Ascending aorta (tissue), 2 donors: ENCODE measurements around the gene CFAP90. TPM values are rescaled to one million over a fixed set of nuclear protein-coding genes. Genes with fewer than 3 reads are reported as not detected.

Experiments
- DNase-seq, 2 donors: peaks; one replicate each; pipeline ENCODE4 v3.0.0-alpha.2; 2019; ENCODE audit warnings: low spot score in 2 of 2
- H3K27ac ChIP-seq, 2 donors: fragments of 200-600 bp; sonication (generic); one replicate each; pipeline ENCODE4 v1.5.1; 2016 to 2017; ENCODE audit warnings: mild to moderate bottlenecking in 1 of 2
- H3K27me3 ChIP-seq: fragments of 200-600 bp; sonication (generic); one replicate; pipeline ENCODE4 v1.5.1; 2017
- H3K36me3 ChIP-seq, 2 donors: fragments of 200-600 bp; sonication (generic); one replicate each; pipeline ENCODE4 v1.5.1; 2016
- H3K4me1 ChIP-seq, 2 donors: fragments of 200-600 bp; sonication (generic); one replicate each; pipeline ENCODE4 v1.5.1; 2016 to 2017; ENCODE audit warnings: mild to moderate bottlenecking in 1 of 2
- H3K4me3 ChIP-seq, 2 donors: fragments of 200-600 bp; sonication (generic); one replicate each; pipeline ENCODE4 v1.5.1; 2016 to 2017; ENCODE audit warnings: mild to moderate bottlenecking in 1 of 2
- H3K9me3 ChIP-seq, 2 donors: fragments of 200-600 bp; sonication (generic); one replicate each; pipeline ENCODE4 v1.5.1; 2016
- intact Hi-C: fragments of 100-400 bp; cut with DNase I; formaldehyde crosslinking; loops from one replicate; pipeline ENCODE4 v1.15.1; 2023
- total RNA-seq: library from RNA; depleted of rRNA; stranded (reverse); fragments of >200 nt; gene quantifications from one replicate; pipeline ENCODE4 v1.1.0, GENCODE V29; 2016
- TF ChIP-seq, protein P1 (sequence below), 3 experiments: fragments of 200-600 bp in 2 of 3; fragments of 450-650 bp in 1 of 3; sonication (generic) in 2 of 3; IDR thresholded peaks; one replicate each; pipeline ENCODE4 v1.5.1; 2016 to 2019; ENCODE audit warnings: antibody characterized with exemption in 3 of 3, mild to moderate bottlenecking in 1 of 3, moderate library complexity in 1 of 3

The CFAP90 gene
- total RNA-seq, 1 donor from 2014 or later, result not detected

DNA sequence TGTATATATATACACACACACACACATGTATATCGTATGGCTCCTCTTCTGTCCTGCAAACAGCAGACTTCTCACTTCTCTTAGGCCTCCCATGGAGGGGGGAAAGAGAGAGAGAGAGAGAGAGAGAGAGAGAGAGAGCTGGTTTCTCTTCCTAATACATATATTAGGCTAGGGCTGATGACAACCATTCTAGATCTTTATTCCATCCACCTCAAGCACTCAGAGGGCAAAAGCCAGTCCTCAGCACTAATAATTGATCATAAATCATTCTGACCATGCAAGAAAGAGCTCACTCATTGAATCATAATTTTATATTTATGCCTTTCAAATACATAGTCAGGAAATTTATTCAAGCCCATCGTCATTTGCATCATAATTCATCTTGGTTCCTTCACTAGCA lies 47.0 kb downstream of the CFAP90 start:
- TF ChIP-seq, protein P1, sequence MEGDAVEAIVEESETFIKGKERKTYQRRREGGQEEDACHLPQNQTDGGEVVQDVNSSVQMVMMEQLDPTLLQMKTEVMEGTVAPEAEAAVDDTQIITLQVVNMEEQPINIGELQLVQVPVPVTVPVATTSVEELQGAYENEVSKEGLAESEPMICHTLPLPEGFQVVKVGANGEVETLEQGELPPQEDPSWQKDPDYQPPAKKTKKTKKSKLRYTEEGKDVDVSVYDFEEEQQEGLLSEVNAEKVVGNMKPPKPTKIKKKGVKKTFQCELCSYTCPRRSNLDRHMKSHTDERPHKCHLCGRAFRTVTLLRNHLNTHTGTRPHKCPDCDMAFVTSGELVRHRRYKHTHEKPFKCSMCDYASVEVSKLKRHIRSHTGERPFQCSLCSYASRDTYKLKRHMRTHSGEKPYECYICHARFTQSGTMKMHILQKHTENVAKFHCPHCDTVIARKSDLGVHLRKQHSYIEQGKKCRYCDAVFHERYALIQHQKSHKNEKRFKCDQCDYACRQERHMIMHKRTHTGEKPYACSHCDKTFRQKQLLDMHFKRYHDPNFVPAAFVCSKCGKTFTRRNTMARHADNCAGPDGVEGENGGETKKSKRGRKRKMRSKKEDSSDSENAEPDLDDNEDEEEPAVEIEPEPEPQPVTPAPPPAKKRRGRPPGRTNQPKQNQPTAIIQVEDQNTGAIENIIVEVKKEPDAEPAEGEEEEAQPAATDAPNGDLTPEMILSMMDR (IDR thresholded peaks at IDR 0.05), result no peak
- intact Hi-C loops, result no loop called here
- Histone ChIP-seq H3K36me3 (no peaks in the 10 kb centered on the region), H3K4me1 (no peaks in the 10 kb centered on the region), H3K4me3 (no peak overlapping the region), H3K9me3 (no peaks in the 10 kb centered on the region), H3K27ac (no peak overlapping the region), H3K27me3 (no peaks in the 10 kb centered on the region)
- no peak for DNase-seq

DNA sequence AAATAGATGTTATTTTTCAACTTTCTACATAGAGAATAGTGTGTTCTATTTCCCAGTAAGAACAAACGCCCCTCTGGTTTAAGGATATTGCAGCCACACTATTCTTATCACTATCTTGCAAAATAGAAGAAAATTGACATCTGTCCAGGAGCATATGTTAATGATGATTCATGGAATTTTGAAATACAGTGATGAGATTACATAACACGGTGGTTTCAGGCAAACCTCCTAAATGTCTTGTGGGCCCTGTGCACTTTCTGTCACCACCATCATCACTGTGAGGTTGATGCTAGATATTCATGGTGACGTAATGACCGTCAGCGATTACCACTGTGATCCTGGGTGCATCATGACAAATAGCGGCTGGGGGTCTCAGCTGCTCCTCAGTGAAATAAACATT lies 48.1 kb downstream of the CFAP90 start:
- Histone ChIP-seq H3K36me3 (no peaks in the 10 kb centered on the region), H3K27me3 (no peaks in the 10 kb centered on the region), H3K9me3 (no peaks in the 10 kb centered on the region), H3K4me3 (no peak overlapping the region), H3K4me1 (no peaks in the 10 kb centered on the region), H3K27ac (no peak overlapping the region)
- TF ChIP-seq, protein P1 (IDR thresholded peaks at IDR 0.05), result no peak
- intact Hi-C loops, result no loop called here
- no peak for DNase-seq

DNA sequence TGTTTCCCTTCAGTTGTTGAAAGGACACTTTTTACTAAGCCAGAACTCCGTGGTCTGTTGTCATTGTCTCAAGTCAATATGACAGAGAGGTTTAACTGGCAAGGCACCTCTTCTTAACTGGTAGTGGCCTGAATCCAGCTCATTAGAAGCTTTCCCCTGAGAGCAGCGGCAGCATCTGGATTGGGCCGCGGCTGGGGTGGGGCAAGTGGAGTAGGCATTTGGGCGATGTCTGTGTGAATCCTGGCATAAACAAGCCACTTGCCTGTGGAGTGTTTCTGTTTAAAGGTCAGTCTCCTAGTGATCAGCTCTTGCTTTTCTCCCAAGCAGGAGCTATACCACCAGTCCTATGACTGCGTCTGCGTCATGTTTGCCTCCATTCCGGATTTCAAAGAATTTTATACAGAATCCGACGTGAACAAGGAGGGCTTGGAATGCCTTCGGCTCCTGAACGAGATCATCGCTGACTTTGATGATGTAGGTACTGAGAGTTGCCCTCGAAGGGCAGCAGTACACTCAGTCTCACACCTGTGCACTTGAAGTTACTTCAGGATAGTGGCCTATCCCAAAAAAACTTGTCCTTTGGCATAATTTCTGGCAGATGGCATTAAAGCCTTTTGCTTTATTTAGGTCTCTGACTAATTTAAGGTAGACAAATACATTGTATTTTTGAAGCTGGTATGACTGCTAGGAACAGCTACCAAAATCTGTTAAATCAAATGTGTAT lies 48.9 kb downstream of the CFAP90 start:
- no peak overlapping the region for H3K4me3 ChIP-seq
- H3K4me1 ChIP-seq, result no peaks in the 10 kb centered on the region
- TF ChIP-seq, protein P1 (IDR thresholded peaks at IDR 0.05), result no peak
- intact Hi-C loops, result no loop called here
- DNase-seq, result no peak
- no peaks in the 10 kb centered on the region for H3K36me3 ChIP-seq
- no peak overlapping the region for H3K27ac ChIP-seq
- no peaks in the 10 kb centered on the region for H3K27me3 ChIP-seq
- H3K9me3 ChIP-seq, result no peaks in the 10 kb centered on the region

DNA sequence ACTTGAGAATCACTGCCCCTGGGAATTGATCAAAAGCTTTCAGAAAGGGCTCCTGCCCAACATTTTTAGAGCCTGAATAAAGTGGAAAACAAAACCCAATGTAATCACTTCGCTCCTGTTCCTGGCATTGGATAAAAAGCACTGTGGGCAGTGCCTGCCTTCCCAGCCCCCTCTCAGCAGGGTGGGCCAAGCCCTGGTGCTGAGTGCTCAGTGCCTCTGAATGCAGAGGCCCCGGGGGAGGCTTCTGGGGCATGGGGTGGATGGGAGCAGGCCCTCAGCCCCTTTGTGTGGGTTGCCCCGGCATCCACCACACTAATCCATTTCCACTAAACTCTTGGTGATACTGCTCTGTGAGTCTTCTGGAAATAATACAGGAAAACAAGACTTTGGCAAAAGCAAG lies 55.6 kb downstream of the CFAP90 start:
- intact Hi-C loops, result no loop called here
- Histone ChIP-seq H3K27ac (no peak overlapping the region), H3K4me1 (no peaks in the 10 kb centered on the region), H3K36me3 (no peaks in the 10 kb centered on the region), H3K27me3 (no peaks in the 10 kb centered on the region), H3K9me3 (no peaks in the 10 kb centered on the region), H3K4me3 (no peak overlapping the region)
- TF ChIP-seq, protein P1 (IDR thresholded peaks at IDR 0.05), result no peak
- DNase-seq, result no peak

DNA sequence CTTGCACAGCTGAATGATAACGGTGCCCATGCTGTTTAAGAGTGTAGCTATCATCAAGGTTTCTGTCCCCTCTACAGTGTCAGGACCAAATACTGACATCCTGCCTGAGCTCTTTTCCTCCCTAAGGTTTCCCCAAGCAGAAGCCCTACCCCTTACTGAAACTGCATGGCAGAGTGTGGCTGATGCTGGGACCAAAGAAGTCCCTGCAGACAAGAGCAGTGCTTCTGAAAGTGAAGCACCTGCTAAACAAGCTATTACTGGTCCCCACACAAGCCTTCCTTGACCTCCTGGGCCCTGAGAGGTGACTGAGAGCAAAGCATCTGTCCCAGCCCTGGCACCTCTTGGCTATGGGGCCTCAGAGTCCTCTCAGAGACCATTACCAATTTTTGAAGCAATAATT lies 56.1 kb downstream of the CFAP90 start:
- no peaks in the 10 kb centered on the region for H3K36me3 ChIP-seq
- no peaks in the 10 kb centered on the region for H3K9me3 ChIP-seq
- intact Hi-C loops, result no loop called here
- H3K4me1 ChIP-seq, result no peaks in the 10 kb centered on the region
- H3K27me3 ChIP-seq, result no peaks in the 10 kb centered on the region
- TF ChIP-seq, protein P1 (IDR thresholded peaks at IDR 0.05), result no peak
- no peak overlapping the region for H3K4me3 ChIP-seq
- no peak for DNase-seq
- no peak overlapping the region for H3K27ac ChIP-seq

DNA sequence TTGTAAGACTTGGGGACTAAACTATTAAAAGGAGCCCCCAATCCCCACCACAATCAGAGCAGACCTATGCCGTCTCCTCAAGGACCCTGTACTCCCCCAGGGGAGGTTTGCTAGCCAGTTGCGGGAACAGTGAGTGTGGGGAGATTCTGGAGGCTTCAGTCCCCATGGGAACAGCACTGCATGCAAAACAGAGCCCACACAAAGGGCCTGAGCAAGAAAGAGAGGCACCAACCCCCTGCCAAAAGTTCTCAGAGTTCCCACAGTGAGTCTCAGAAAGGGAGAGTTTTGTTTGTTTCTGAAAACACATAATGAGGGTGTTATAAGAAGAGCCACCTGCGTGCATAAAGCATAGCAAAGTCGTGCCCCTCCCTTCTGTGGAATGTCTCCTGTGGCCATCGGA lies 56.6 kb downstream of the CFAP90 start:
- H3K4me3 ChIP-seq, result no peak overlapping the region
- no peaks in the 10 kb centered on the region for H3K36me3 ChIP-seq
- intact Hi-C loops, result no loop called here
- DNase-seq, result no peak
- no peaks in the 10 kb centered on the region for H3K27me3 ChIP-seq
- no peaks in the 10 kb centered on the region for H3K4me1 ChIP-seq
- H3K27ac ChIP-seq, result no peak overlapping the region
- TF ChIP-seq, protein P1 (IDR thresholded peaks at IDR 0.05), result no peak
- H3K9me3 ChIP-seq, result no peaks in the 10 kb centered on the region
